Measurements from ENCODE around the gene VANGL1. TPM values are rescaled to one million over a fixed set of nuclear protein-coding genes. Genes with fewer than 3 reads are reported as not detected.

VANGL1 gene
- total and polyA plus RNA-seq, 12 donors = 2.0 to 19.1 (median 10.6) TPM

DNA sequence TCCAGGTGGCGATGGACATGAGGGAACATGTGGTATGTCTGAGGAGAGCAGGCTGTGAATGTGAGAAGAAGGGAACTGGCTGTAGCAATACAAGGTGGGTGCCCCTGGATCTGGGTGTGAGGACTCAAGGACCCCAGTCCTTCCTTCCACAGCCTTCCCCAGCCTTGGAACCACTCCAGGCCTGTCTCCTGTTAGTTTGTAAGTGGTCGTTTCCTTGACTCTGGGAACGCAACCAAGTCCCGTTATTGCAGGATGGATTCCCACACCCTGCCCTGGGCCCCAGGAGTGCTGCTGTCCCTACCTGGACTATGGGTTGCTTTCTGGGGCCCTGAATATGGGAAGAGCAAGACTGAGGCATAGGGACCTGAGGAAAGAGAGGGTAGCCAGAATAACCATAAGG lies 47.2 kb upstream of the VANGL1 start:
- H3K9me3 ChIP-seq (replicated peaks in 1 of 3) = no peaks in the 10 kb centered on the region
- no peaks in the 10 kb centered on the region for H3K36me3 ChIP-seq (replicated peaks in 1 of 2)
- no peaks in the 10 kb centered on the region for H3K27me3 ChIP-seq
- TF ChIP-seq, protein P1, sequence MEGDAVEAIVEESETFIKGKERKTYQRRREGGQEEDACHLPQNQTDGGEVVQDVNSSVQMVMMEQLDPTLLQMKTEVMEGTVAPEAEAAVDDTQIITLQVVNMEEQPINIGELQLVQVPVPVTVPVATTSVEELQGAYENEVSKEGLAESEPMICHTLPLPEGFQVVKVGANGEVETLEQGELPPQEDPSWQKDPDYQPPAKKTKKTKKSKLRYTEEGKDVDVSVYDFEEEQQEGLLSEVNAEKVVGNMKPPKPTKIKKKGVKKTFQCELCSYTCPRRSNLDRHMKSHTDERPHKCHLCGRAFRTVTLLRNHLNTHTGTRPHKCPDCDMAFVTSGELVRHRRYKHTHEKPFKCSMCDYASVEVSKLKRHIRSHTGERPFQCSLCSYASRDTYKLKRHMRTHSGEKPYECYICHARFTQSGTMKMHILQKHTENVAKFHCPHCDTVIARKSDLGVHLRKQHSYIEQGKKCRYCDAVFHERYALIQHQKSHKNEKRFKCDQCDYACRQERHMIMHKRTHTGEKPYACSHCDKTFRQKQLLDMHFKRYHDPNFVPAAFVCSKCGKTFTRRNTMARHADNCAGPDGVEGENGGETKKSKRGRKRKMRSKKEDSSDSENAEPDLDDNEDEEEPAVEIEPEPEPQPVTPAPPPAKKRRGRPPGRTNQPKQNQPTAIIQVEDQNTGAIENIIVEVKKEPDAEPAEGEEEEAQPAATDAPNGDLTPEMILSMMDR (IDR thresholded peaks at IDR 0.05) = no peak
- no peak for TF ChIP-seq POLR2A (IDR thresholded peaks at IDR 0.05)
- no peak for DNase-seq
- WGBS, 4 donors = 75 to 91% (median 89%) methylated on average over 3 to 4 of the region's 4 CpGs
- no peak overlapping the region for H3K27ac ChIP-seq
- no peak overlapping the region for H3K4me3 ChIP-seq
- H3K4me1 ChIP-seq (replicated peaks in 1 of 2) = peaks cover 0 to 4% of the 10 kb centered on the region in 2 donors
- intact Hi-C loops (cut with DNase I) = loop anchor here (10.0 kb wide), 2 partner anchors 460 to 610 kb away; no protein-coding TSS in a partner anchor

DNA sequence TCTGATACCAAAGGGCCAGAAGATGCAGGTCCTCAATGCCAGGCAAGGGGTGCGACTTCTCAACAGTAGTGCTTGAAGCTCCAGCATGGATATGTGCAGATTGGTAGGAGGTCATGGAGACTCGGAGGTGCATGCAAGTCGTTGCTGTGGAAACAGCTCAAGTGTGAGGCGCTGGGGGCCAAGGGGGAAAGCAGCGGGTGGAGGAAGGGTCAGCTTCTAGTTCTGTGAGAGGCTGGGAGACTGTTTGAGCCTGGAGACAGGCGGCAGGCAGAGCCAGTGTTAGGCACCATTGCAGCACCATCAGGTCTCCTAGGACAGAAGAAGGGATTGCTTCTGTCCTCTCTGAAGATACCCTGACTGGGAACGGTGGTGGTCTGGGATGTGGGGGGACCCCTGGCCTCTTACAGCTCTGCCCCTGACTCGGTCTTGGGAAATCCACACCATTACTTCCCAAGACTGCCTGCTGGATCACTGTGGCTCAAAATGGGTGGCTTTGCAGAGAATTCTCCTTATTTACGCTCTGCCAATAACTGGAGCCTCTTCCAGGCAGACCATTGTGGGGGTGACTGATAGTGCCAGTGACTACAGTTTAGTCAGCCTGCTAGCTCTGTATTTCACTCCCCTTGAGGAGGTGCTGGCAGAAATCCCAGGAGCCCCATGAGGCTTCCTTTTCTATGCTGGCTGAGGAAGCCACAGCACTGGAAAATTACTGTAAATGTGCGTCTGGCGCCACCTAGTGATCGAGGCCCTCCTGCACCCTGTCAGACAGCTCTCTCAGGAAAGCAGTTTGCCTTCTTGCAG lies 46.3 kb upstream of the VANGL1 start:
- TF ChIP-seq, protein P1 (IDR thresholded peaks at IDR 0.05) = peak; percentile 81 to 93 (median 90)
- TF ChIP-seq POLR2A (IDR thresholded peaks at IDR 0.05) = no peak
- peak overlapping the region in 1 of 5 donors; percentile 10 for H3K27ac ChIP-seq
- H3K4me1 ChIP-seq (replicated peaks in 1 of 2) = peaks cover 0 to 4% of the 10 kb centered on the region in 2 donors
- WGBS, 4 donors = 48 to 82% (median 56%) methylated on average over 7 to 12 of the region's 12 CpGs
- intact Hi-C loops (cut with DNase I) = loop anchor here (5.0 to 10.0 kb wide), 3 partner anchors 453 to 611 kb away; no protein-coding TSS in a partner anchor
- DNase-seq = peak; percentile 82 to 95 (median 90)
- H3K9me3 ChIP-seq (replicated peaks in 1 of 3) = no peaks in the 10 kb centered on the region
- no peak overlapping the region for H3K4me3 ChIP-seq
- H3K36me3 ChIP-seq (replicated peaks in 1 of 2) = no peaks in the 10 kb centered on the region
- H3K27me3 ChIP-seq = no peaks in the 10 kb centered on the region

DNA sequence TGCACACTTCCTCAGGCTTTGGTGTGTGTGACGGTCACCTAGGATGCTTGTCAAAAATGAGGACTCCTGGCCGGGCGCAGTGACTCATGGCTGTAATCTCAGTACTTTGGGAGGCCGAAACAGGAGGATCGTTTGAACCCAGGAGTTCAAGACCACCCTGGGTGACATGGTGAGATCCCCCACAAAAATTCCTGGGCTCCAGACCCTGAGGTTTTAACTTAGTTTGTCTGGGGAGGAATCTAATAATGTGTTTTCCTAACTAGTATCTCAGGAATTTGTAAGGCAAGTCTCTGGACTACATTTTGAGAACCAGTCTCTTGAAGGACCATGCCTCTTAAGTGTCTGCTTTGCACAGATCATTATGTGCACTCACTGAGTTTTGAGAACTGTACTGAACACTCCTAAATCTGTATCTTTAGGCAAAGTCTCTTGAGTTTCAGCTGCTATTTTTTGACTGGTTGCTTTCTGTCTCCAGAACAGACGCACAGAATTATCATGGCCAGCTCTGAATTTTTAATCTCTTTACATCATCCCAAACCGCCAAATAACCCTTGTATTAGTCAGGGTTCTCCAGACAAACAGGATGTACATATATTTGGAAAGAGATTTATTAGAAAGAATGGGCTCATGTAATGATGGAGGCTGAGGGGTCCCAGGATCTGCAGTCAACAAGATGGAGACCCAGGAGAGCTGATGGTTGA lies 45.5 kb upstream of the VANGL1 start:
- 24 to 42% (median 32%) methylated on average over 5 to 7 of the region's 7 CpGs for WGBS, 4 donors
- H3K27ac ChIP-seq = no peak overlapping the region
- no peaks in the 10 kb centered on the region for H3K9me3 ChIP-seq (replicated peaks in 1 of 3)
- peaks cover 0 to 4% of the 10 kb centered on the region in 2 donors for H3K4me1 ChIP-seq (replicated peaks in 1 of 2)
- intact Hi-C loops (cut with DNase I) = loop anchor here (5.0 to 10.0 kb wide), 3 partner anchors 454 to 611 kb away; no protein-coding TSS in a partner anchor
- no peak for TF ChIP-seq POLR2A (IDR thresholded peaks at IDR 0.05)
- TF ChIP-seq, protein P1 (IDR thresholded peaks at IDR 0.05) = no peak
- no peaks in the 10 kb centered on the region for H3K27me3 ChIP-seq
- DNase-seq = no peak
- no peak overlapping the region for H3K4me3 ChIP-seq
- no peaks in the 10 kb centered on the region for H3K36me3 ChIP-seq (replicated peaks in 1 of 2)

DNA sequence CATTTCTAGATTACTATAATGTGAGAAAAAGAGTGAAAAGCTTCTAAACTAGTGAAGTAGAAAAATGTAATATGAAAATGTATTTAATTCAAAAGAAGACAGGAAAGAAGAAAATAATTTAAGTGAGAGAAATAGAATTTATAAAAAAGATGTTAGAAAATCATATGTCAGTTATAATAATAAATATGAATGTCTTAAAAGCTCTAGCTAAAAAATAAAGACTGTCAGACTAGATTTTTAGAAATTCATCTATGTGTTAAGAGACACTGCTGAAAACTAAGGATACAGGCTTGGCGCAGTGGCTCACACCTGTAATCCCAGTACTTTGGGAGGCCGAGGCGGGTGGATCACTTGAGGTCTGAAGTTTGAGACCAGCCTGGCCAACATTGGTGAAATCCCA lies 37.3 kb upstream of the VANGL1 start:
- H3K9me3 ChIP-seq (replicated peaks in 1 of 3) = no peaks in the 10 kb centered on the region
- H3K36me3 ChIP-seq (replicated peaks in 1 of 2) = no peaks in the 10 kb centered on the region
- no peak overlapping the region for H3K27ac ChIP-seq
- H3K4me1 ChIP-seq (replicated peaks in 1 of 2) = no peaks in the 10 kb centered on the region
- intact Hi-C loops (cut with DNase I) = no loop called here
- H3K4me3 ChIP-seq = no peak overlapping the region
- no peak for DNase-seq
- TF ChIP-seq POLR2A (IDR thresholded peaks at IDR 0.05) = no peak
- TF ChIP-seq, protein P1 (IDR thresholded peaks at IDR 0.05) = no peak
- WGBS, 4 donors = 90 to 92% (median 91%) methylated on average over 3 of the region's 3 CpGs
- H3K27me3 ChIP-seq = no peaks in the 10 kb centered on the region

Measured in adrenal gland (tissue), 12 donors.